RWPE2 (cell line): ENCODE results near the gene TEX101.

Source experiments
- ATAC-seq: fragments of 200-7000 bp; cut with Tn5 transposase; 3 replicates; pipeline ENCODE4 v1.9.1; 2021; ENCODE audit warnings: low read depth
- DNase-seq: peaks from one replicate; pipeline ENCODE4 v3.0.0-alpha.2; 2020; ENCODE audit warnings: low spot score
- H3K27ac ChIP-seq: fragments of 450-650 bp; 2 replicates; pipeline ENCODE4 v1.5.1; 2017; ENCODE audit warnings: mild to moderate bottlenecking; ENCODE audit not compliant: poor library complexity, severe bottlenecking
- H3K27me3 ChIP-seq: fragments of 250-450 bp; sonication (Bioruptor Pico); 2 replicates; pipeline ENCODE4 v1.5.1; 2021; ENCODE audit warnings: mild to moderate bottlenecking, moderate library complexity; ENCODE audit not compliant: insufficient read depth, poor library complexity, severe bottlenecking
- H3K36me3 ChIP-seq: fragments of 250-450 bp; sonication (Bioruptor Pico); 2 replicates; pipeline ENCODE4 v1.5.1; 2020; ENCODE audit warnings: low read depth, mild to moderate bottlenecking, moderate library complexity
- H3K4me1 ChIP-seq: fragments of 250-450 bp; sonication (Bioruptor Pico); 2 replicates; pipeline ENCODE4 v1.5.1; 2021; ENCODE audit warnings: mild to moderate bottlenecking, moderate library complexity; ENCODE audit not compliant: insufficient read depth, poor library complexity, severe bottlenecking
- H3K4me3 ChIP-seq: fragments of 250-450 bp; sonication (Bioruptor Pico); 2 replicates; pipeline ENCODE4 v1.5.1; 2021; ENCODE audit warnings: mild to moderate bottlenecking, moderate library complexity; ENCODE audit not compliant: severe bottlenecking
- H3K9me3 ChIP-seq: fragments of 250-450 bp; sonication (Bioruptor Pico); 2 replicates; pipeline ENCODE4 v1.5.1; 2021; ENCODE audit warnings: mild to moderate bottlenecking, moderate library complexity; ENCODE audit not compliant: severe bottlenecking
- CTCF ChIP-seq: fragments of 450-650 bp; IDR thresholded peaks from one replicate; pipeline ENCODE4 v1.5.1; 2017; ENCODE audit warnings: mild to moderate bottlenecking, moderate library complexity; ENCODE audit not compliant: poor library complexity, severe bottlenecking

TEX101 gene

GRCh38 chr19:43423779-43424178 is 9.1 kb downstream of the TEX101 start:
- TF ChIP-seq CTCF, result no peak
- H3K36me3 ChIP-seq, result no peaks in the 10 kb centered on the region
- H3K4me1 ChIP-seq, result peaks cover 8% of the 10 kb centered on the region
- no peaks in the 10 kb centered on the region for H3K9me3 ChIP-seq
- no peak overlapping the region for H3K4me3 ChIP-seq
- ATAC-seq, result no peak
- H3K27ac ChIP-seq, result no peak overlapping the region
- no peak for DNase-seq
- no peaks in the 10 kb centered on the region for H3K27me3 ChIP-seq

GRCh38 chr19:43425567-43426392 is 11.1 kb downstream of the TEX101 start:
- ATAC-seq (no peak), DNase-seq (no peak)
- H3K9me3 ChIP-seq, result no peaks in the 10 kb centered on the region
- H3K4me1 ChIP-seq, result peaks cover 8% of the 10 kb centered on the region
- no peaks in the 10 kb centered on the region for H3K36me3 ChIP-seq
- H3K27me3 ChIP-seq, result no peaks in the 10 kb centered on the region
- peak; percentile 59 for TF ChIP-seq CTCF
- no peak overlapping the region for H3K4me3 ChIP-seq
- peak overlapping the region; percentile 14 for H3K27ac ChIP-seq

GRCh38 chr19:43429395-43429794 is 14.7 kb downstream of the TEX101 start:
- Histone ChIP-seq H3K27ac (no peak overlapping the region), H3K27me3 (no peaks in the 10 kb centered on the region), H3K4me1 (peaks cover 7% of the 10 kb centered on the region), H3K9me3 (no peaks in the 10 kb centered on the region), H3K36me3 (no peaks in the 10 kb centered on the region), H3K4me3 (no peak overlapping the region)
- DNase-seq (no peak), ATAC-seq (no peak)
- no peak for TF ChIP-seq CTCF

GRCh38 chr19:43430142-43430710 is 15.5 kb downstream of the TEX101 start:
- Histone ChIP-seq H3K27ac (no peak overlapping the region), H3K36me3 (no peaks in the 10 kb centered on the region), H3K4me1 (peaks cover 6% of the 10 kb centered on the region), H3K4me3 (no peak overlapping the region), H3K27me3 (no peaks in the 10 kb centered on the region), H3K9me3 (no peaks in the 10 kb centered on the region)
- peak; percentile 38 for TF ChIP-seq CTCF
- ATAC-seq, result no peak
- DNase-seq, result no peak

GRCh38 chr19:43430976-43431375 is 16.3 kb downstream of the TEX101 start:
- no peaks in the 10 kb centered on the region for H3K36me3 ChIP-seq
- H3K4me3 ChIP-seq, result no peak overlapping the region
- H3K9me3 ChIP-seq, result no peaks in the 10 kb centered on the region
- H3K27ac ChIP-seq, result no peak overlapping the region
- no peak for ATAC-seq
- no peaks in the 10 kb centered on the region for H3K27me3 ChIP-seq
- DNase-seq, result no peak
- no peak for TF ChIP-seq CTCF
- H3K4me1 ChIP-seq, result peaks cover 3% of the 10 kb centered on the region
